ENCODE data around the gene PDZD2.

GRCh38 chr5:31982027-31982426, 343.1 kb downstream of the PDZD2 start:
- TF ChIP-seq EZH2 (IDR thresholded peaks at IDR 0.05; ENCODE audit: low read depth), result no peak
- TF ChIP-seq CTCF (conservative IDR thresholded peaks at IDR 0.05), result no peak

All from PC-9 (cell line).